ENCODE measurements around the gene MEF2D.

DNA sequence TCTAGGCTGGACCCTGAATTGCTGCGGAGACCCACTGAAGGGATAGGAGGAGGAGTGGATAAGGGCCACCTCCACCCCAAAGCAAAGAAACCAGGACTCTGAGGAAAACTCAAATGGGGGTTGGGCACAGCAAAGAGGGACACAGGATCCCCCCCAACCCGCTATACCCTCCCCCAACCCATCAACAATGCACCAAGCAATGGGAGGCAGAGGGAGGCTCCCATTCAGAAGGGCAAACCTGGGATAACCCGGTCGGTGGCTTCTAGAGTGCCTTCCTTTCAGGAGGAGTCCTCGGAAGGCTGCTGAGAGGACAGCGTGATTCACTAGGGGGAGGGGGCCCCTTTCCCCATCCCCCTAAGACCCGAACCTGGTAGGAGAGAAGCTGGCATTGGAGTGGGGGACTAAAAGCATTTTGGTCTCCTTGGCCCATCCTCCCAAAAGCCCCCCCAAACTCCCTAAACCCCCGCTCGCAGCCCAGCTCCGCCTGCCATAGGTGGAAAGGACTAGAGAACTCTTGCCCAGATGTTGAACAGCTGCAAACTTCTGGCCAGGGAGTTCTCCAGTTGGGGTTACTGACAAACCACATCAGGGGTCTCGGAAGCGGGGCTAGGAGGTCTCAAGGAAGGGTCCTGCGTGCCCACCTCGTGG lies 1.3 kb downstream of the MEF2D start:
- TF ChIP-seq, protein P1, sequence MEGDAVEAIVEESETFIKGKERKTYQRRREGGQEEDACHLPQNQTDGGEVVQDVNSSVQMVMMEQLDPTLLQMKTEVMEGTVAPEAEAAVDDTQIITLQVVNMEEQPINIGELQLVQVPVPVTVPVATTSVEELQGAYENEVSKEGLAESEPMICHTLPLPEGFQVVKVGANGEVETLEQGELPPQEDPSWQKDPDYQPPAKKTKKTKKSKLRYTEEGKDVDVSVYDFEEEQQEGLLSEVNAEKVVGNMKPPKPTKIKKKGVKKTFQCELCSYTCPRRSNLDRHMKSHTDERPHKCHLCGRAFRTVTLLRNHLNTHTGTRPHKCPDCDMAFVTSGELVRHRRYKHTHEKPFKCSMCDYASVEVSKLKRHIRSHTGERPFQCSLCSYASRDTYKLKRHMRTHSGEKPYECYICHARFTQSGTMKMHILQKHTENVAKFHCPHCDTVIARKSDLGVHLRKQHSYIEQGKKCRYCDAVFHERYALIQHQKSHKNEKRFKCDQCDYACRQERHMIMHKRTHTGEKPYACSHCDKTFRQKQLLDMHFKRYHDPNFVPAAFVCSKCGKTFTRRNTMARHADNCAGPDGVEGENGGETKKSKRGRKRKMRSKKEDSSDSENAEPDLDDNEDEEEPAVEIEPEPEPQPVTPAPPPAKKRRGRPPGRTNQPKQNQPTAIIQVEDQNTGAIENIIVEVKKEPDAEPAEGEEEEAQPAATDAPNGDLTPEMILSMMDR (IDR thresholded peaks at IDR 0.05; ENCODE audit: insufficient read depth, low read length), result no peak
- TF ChIP-seq POLR2AphosphoS5 (IDR thresholded peaks at IDR 0.05; ENCODE audit: low read depth), result no peak

Measured in HL-60 (cell line).